SK-N-SH (cell line): ENCODE data around the gene PXDN. TPM values are rescaled to one million over a fixed set of nuclear protein-coding genes. Genes with fewer than 3 reads are reported as not detected.
A peak's percentile ranks its signal among the peaks of the same experiment; 100 is the strongest.

Source experiments
- CTCF ChIA-PET: fragments of 300-600, 350-600 bp; formaldehyde crosslinking; extraction: SDS; loops from one replicate; lab custom pipeline; 2021; lab: Yijun Ruan, JAX
- POLR2A ChIA-PET: fragments of 350-600 bp; sonication (Branson Sonifier 250); formaldehyde crosslinking; extraction: SDS; loops from one replicate; lab custom pipeline; 2020; ENCODE audit warnings: antibody characterized with exemption, inconsistent platforms; lab: Yijun Ruan, JAX
- DNase-seq: peaks from one replicate; pipeline ENCODE4 v3.0.0; 2012
- H2AFZ ChIP-seq: fragments of 200-600 bp; sonication (generic); 2 replicates; pipeline ENCODE4 v1.8.1; 2016; ENCODE audit warnings: antibody characterized with exemption, mild to moderate bottlenecking, low read depth
- H3F3A ChIP-seq: fragments of 200-600 bp; sonication (generic); replicated peaks from 2 replicates; pipeline ENCODE3; 2016; ENCODE audit warnings: antibody characterized with exemption, mild to moderate bottlenecking; ENCODE audit not compliant: insufficient read depth
- H3K27ac ChIP-seq, 2 experiments: fragments of 200-500 bp in 1 of 2; fragments of 200-600 bp in 1 of 2; sonication (Bioruptor generic) in 1 of 2; sonication (generic), shearing (Covaris generic) in 1 of 2; 2 replicates each; pipeline versions ENCODE4 v1.5.1 to v1.6.1; 2014 to 2016; ENCODE audit warnings: low read depth in 2 of 2, inconsistent platforms in 1 of 2, low read length in 1 of 2, mild to moderate bottlenecking in 1 of 2, mixed read lengths in 1 of 2
- H3K27me3 ChIP-seq: fragments of 200-600 bp; sonication (generic), shearing (Covaris generic); 2 replicates; pipeline ENCODE4 v1.6.1; 2016; ENCODE audit warnings: mixed run types; ENCODE audit not compliant: insufficient read depth
- H3K36me3 ChIP-seq, 2 experiments: fragments of 200-500 bp in 1 of 2; fragments of 200-600 bp in 1 of 2; sonication (Bioruptor generic) in 1 of 2; sonication (generic) in 1 of 2; replicated peaks in 1 of 2; 2 replicates each; pipeline versions ENCODE3 to v1.5.1; 2014 to 2016; ENCODE audit warnings: low read length in 1 of 2, mild to moderate bottlenecking in 1 of 2; ENCODE audit not compliant: insufficient read depth in 2 of 2, control insufficient read depth in 1 of 2
- H3K4me1 ChIP-seq, 2 experiments: fragments of 200-500 bp in 1 of 2; fragments of 200-600 bp in 1 of 2; sonication (Bioruptor generic) in 1 of 2; sonication (generic), shearing (Covaris generic) in 1 of 2; 2 replicates each; pipeline versions ENCODE4 v1.5.1 to v1.6.1; 2014 to 2016; ENCODE audit warnings: low read depth in 1 of 2, low read length in 1 of 2, mixed run types in 1 of 2; ENCODE audit not compliant: insufficient read depth in 2 of 2, control insufficient read depth in 1 of 2
- H3K4me2 ChIP-seq: fragments of 200-600 bp; sonication (generic), shearing (Covaris generic); 2 replicates; pipeline ENCODE4 v1.6.1; 2017; ENCODE audit warnings: mixed run types
- H3K4me3 ChIP-seq, 2 experiments: fragments of 200-500 bp in 1 of 2; fragments of 200-600 bp in 1 of 2; sonication (Bioruptor generic) in 1 of 2; sonication (generic), shearing (Covaris generic) in 1 of 2; 2 replicates each; pipeline versions ENCODE4 v1.5.1 to v1.8.1; 2014 to 2016; ENCODE audit warnings: low read depth in 2 of 2, inconsistent platforms in 1 of 2, low read length in 1 of 2, mild to moderate bottlenecking in 1 of 2, mixed read lengths in 1 of 2, moderate library complexity in 1 of 2
- H3K79me2 ChIP-seq: fragments of 200-600 bp; sonication (generic); 2 replicates; pipeline ENCODE4 v1.8.1; 2017; ENCODE audit warnings: mild to moderate bottlenecking; ENCODE audit not compliant: insufficient read depth
- H3K9ac ChIP-seq: fragments of 200-600 bp; sonication (generic); 2 replicates; pipeline ENCODE4 v1.6.1; 2017; ENCODE audit warnings: mixed run types
- H3K9me2 ChIP-seq: fragments of 200-600 bp; sonication (generic); 2 replicates; pipeline ENCODE4 v1.6.1; 2017; ENCODE audit warnings: mixed run types
- H3K9me3 ChIP-seq: fragments of 200-600 bp; sonication (generic); 2 replicates; pipeline ENCODE4 v1.6.1; 2017; ENCODE audit warnings: mixed run types, mild to moderate bottlenecking, moderate library complexity
- H4K20me1 ChIP-seq: fragments of 200-600 bp; sonication (generic); 2 replicates; pipeline ENCODE4 v1.6.1; 2017; ENCODE audit warnings: mild to moderate bottlenecking, mixed run types; ENCODE audit not compliant: insufficient read depth
- ELF1 ChIP-seq: IDR thresholded peaks from 2 replicates; pipeline ENCODE4 v1.4.0; 2012
- EP300 ChIP-seq, 2 experiments: IDR thresholded peaks; 2 replicates each; pipeline versions ENCODE4 v1.4.0 to v1.6.1; 2012; ENCODE audit warnings: borderline replicate concordance in 1 of 2, low read depth in 1 of 2, low read length in 1 of 2
- EZH2phosphoT487 ChIP-seq: fragments of 200-600 bp; sonication (generic); IDR thresholded peaks from 2 replicates; pipeline ENCODE4 v1.6.1; 2017; ENCODE audit warnings: low read depth, mixed run types, mild to moderate bottlenecking, antibody characterized with exemption, moderate library complexity, borderline replicate concordance
- GABPA ChIP-seq: IDR thresholded peaks from 2 replicates; pipeline ENCODE4 v1.4.0; 2012; ENCODE audit warnings: low read depth, mild to moderate bottlenecking
- RAD21 ChIP-seq: IDR thresholded peaks from 2 replicates; pipeline ENCODE4 v1.6.1; 2012; ENCODE audit warnings: mild to moderate bottlenecking, low read length
- RFX5 ChIP-seq: IDR thresholded peaks from 2 replicates; pipeline ENCODE4 v1.6.1; 2012; ENCODE audit warnings: mild to moderate bottlenecking, improper control_type of control experiment, low read length
- TAF1 ChIP-seq: IDR thresholded peaks from 2 replicates; pipeline ENCODE4 v1.6.1; 2012; ENCODE audit warnings: low read depth, mild to moderate bottlenecking, low read length, moderate library complexity, borderline replicate concordance
- TEAD4 ChIP-seq: IDR thresholded peaks from 2 replicates; pipeline ENCODE4 v1.4.0; 2012; ENCODE audit warnings: mild to moderate bottlenecking, borderline replicate concordance; ENCODE audit not compliant: insufficient read depth
- WGBS: methylation state at CpG from one replicate; pipeline ENCODE4 v1.1.6; 2017; ENCODE audit warnings: low lambda C conversion rate; 5-methylcytosine and 5-hydroxymethylcytosine counted together
- polyA plus RNA-seq, 3 experiments: library from polyadenylated mRNA; depleted of rRNA; stranded (reverse); fragments of >200 nt; gene quantifications; 2 replicates each; pipeline ENCODE4 v1.2.3, GENCODE V29; 2012
- TF ChIP-seq, protein P1 (sequence below): fragments of 200-600 bp; sonication (generic); IDR thresholded peaks from 2 replicates; pipeline ENCODE4 v1.6.1; 2017; ENCODE audit warnings: antibody characterized with exemption, mild to moderate bottlenecking, moderate library complexity
- TF ChIP-seq, protein P2 (sequence below): IDR thresholded peaks from 2 replicates; pipeline ENCODE4 v1.4.0; 2012; ENCODE audit warnings: low read depth, borderline replicate concordance
- TF ChIP-seq, protein P3 (sequence below): IDR thresholded peaks from 2 replicates; pipeline ENCODE4 v1.4.0; 2012; ENCODE audit warnings: low read depth
- TF ChIP-seq, protein P4 (sequence below): IDR thresholded peaks from 2 replicates; pipeline ENCODE4; 2012

PXDN gene
- polyA plus RNA-seq, 1 of the 3 experiments (the other 2 are of a cell fraction) = 146 TPM

DNA sequence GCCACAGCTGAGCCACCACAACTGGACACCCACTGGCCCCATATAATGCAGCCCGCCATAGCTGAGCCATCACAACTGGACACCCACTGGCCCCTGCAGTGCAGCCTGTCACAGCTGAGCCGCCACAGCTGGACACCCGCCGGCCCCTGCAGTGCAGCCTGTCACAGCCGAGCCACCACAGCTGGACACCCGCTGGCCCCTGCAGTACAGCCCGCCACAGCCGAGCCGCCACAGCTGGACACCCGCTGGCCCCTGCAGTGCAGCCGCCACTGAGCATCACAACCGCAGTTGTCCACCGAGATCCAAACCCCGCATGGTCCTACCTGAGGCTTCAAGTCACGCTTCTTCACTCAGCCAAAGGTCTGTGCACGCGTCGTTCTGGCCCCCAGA is 134.2 kb downstream of the PXDN start (continued):
- TF ChIP-seq TAF1 = no peak
- TF ChIP-seq, protein P1, sequence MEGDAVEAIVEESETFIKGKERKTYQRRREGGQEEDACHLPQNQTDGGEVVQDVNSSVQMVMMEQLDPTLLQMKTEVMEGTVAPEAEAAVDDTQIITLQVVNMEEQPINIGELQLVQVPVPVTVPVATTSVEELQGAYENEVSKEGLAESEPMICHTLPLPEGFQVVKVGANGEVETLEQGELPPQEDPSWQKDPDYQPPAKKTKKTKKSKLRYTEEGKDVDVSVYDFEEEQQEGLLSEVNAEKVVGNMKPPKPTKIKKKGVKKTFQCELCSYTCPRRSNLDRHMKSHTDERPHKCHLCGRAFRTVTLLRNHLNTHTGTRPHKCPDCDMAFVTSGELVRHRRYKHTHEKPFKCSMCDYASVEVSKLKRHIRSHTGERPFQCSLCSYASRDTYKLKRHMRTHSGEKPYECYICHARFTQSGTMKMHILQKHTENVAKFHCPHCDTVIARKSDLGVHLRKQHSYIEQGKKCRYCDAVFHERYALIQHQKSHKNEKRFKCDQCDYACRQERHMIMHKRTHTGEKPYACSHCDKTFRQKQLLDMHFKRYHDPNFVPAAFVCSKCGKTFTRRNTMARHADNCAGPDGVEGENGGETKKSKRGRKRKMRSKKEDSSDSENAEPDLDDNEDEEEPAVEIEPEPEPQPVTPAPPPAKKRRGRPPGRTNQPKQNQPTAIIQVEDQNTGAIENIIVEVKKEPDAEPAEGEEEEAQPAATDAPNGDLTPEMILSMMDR = no peak
- no peak for TF ChIP-seq TEAD4

DNA sequence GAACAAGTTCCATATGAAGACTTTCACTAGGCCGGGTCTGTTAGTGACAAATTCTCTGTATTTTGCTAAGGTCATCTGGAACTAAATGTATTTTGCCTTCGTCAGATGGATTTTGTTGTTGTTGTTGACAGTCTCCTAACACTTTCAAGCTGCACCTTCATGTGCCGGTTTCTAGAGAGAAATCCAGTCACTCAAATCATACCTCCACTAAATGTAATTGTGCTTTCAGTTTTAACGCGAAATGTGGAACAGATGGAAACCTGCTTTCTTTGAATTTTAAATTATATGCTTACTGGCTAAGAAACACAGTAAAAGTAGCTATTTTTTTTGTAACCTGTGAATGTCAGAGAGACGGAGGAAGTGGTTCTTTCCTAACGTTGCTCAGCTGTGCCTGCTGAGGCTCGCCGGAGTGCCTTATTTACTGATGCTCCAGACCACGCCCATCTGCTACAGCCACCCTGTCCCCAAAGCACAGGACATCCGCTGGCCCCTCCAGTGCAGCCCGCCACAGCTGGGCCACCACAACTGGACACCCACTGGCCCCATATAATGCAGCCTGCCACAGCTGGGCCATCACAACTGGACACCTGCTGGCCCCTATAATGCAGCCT is 134.7 kb downstream of the PXDN start:
- Histone ChIP-seq H3K9me2 (no peaks in the 10 kb centered on the region), H2AFZ (no peak overlapping the region), H3K9ac (no peak overlapping the region), H3K27me3 (no peaks in the 10 kb centered on the region), H3K27ac (peak overlapping the region in 1 of 2 experiments; percentile 6; a peak in 1 of 4 replicates), H3F3A (no peaks in the 10 kb centered on the region), H3K9me3 (no peaks in the 10 kb centered on the region), H3K79me2 (no peaks in the 10 kb centered on the region), H3K4me1 (peaks cover 26 to 28% of the 10 kb centered on the region in 2 experiments; a peak in 3 of 4 replicates), H3K4me2 (no peak overlapping the region), H3K4me3 (no peak overlapping the region), H4K20me1 (no peaks in the 10 kb centered on the region), H3K36me3 (no peaks in the 10 kb centered on the region)
- DNase-seq = no peak
- CTCF ChIA-PET = interaction anchor here (0.8 to 2.0 kb wide), 7 partner anchors 16 to 160 kb away, joined by 3 to 8 read pairs (median 3); no protein-coding TSS in a partner anchor
- TF ChIP-seq, protein P2, sequence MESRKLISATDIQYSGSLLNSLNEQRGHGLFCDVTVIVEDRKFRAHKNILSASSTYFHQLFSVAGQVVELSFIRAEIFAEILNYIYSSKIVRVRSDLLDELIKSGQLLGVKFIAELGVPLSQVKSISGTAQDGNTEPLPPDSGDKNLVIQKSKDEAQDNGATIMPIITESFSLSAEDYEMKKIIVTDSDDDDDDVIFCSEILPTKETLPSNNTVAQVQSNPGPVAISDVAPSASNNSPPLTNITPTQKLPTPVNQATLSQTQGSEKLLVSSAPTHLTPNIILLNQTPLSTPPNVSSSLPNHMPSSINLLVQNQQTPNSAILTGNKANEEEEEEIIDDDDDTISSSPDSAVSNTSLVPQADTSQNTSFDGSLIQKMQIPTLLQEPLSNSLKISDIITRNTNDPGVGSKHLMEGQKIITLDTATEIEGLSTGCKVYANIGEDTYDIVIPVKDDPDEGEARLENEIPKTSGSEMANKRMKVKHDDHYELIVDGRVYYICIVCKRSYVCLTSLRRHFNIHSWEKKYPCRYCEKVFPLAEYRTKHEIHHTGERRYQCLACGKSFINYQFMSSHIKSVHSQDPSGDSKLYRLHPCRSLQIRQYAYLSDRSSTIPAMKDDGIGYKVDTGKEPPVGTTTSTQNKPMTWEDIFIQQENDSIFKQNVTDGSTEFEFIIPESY = no peak
- TF ChIP-seq, protein P3, sequence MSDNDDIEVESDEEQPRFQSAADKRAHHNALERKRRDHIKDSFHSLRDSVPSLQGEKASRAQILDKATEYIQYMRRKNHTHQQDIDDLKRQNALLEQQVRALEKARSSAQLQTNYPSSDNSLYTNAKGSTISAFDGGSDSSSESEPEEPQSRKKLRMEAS = no peak
- TF ChIP-seq EP300 (IDR thresholded peaks at IDR 0.05; ENCODE audit: borderline replicate concordance in 1 of 2, low read depth in 1 of 2, low read length in 1 of 2) = no peak
- TF ChIP-seq RFX5 = no peak
- TF ChIP-seq, protein P4, sequence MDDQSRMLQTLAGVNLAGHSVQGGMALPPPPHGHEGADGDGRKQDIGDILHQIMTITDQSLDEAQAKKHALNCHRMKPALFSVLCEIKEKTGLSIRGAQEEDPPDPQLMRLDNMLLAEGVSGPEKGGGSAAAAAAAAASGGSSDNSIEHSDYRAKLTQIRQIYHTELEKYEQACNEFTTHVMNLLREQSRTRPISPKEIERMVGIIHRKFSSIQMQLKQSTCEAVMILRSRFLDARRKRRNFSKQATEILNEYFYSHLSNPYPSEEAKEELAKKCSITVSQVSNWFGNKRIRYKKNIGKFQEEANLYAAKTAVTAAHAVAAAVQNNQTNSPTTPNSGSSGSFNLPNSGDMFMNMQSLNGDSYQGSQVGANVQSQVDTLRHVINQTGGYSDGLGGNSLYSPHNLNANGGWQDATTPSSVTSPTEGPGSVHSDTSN = no peak
- TF ChIP-seq, protein P1 = no peak
- TF ChIP-seq ELF1 = no peak
- no peak for TF ChIP-seq RAD21
- TF ChIP-seq GABPA = no peak
- TF ChIP-seq EZH2phosphoT487 = no peak
- WGBS = 87% methylated on average over 12 of the region's 12 CpGs
- POLR2A ChIA-PET = interaction anchor here (0.6 to 0.9 kb wide), 2 partner anchors 16 to 79 kb away, joined by 3 read pairs; no protein-coding TSS in a partner anchor
